ENCODE data around the gene ARSG. TPM values are rescaled to one million over a fixed set of nuclear protein-coding genes. Genes with fewer than 3 reads are reported as not detected.

Gene ARSG
- total RNA-seq, 2 experiments from 2014 or later, result 26.1 to 53.0 TPM

DNA sequence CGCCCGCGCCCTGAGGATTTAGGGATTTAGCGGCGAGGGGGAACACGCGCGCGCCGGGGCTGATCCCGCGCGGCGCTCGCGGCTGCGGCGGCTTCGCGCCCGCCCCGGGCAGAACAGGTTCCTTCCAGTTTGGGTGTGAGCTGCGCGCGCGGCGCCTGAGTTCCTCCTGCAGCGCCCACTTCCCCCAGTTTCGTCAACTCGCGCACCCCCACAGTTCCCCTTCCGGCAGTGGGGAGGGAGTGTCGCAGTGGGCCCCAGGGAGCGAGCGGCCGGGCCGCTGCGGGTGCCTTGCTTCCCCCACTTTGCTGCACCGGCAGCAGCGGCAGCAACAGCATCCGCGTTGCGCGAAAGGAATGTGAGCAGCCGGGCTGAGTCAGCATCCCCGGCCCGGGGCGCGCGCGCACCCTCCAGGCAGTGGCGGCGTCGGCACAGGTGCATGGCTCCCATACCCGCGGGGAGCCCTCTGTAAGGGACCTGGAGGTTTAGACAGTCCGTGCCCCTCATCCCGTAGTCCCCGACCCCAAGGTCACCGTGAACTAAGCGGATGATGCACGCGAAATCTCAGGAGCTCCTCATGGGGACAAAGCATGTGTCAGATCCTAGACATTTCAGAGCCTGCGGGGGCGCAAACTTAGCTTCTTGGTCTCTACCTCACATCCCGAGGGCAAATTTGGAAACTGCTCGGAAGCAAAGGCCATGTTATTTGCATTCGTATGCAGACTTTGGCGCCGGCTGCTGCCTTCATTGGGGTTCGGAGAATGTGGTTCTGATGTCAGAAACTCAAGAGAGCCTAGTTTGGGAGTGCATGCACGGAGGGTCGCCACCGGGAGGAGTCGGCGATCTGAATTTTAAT, 767 bp downstream of the ARSG start:
- TF ChIP-seq, protein P1, sequence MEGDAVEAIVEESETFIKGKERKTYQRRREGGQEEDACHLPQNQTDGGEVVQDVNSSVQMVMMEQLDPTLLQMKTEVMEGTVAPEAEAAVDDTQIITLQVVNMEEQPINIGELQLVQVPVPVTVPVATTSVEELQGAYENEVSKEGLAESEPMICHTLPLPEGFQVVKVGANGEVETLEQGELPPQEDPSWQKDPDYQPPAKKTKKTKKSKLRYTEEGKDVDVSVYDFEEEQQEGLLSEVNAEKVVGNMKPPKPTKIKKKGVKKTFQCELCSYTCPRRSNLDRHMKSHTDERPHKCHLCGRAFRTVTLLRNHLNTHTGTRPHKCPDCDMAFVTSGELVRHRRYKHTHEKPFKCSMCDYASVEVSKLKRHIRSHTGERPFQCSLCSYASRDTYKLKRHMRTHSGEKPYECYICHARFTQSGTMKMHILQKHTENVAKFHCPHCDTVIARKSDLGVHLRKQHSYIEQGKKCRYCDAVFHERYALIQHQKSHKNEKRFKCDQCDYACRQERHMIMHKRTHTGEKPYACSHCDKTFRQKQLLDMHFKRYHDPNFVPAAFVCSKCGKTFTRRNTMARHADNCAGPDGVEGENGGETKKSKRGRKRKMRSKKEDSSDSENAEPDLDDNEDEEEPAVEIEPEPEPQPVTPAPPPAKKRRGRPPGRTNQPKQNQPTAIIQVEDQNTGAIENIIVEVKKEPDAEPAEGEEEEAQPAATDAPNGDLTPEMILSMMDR (conservative IDR thresholded peaks at IDR 0.05; ENCODE audit: low read length), result peak; percentile 75
- no peak for TF ChIP-seq EZH2phosphoT487 (IDR thresholded peaks at IDR 0.05; ENCODE audit: borderline replicate concordance, low read depth, low read length)
- peak overlapping the region; percentile 85 for H3K4me3 ChIP-seq (ENCODE audit: low read depth, low read length, poor library complexity, severe bottlenecking)
- peak overlapping the region; percentile 94 for H3K27ac ChIP-seq (ENCODE audit: low read depth, low read length, poor library complexity, severe bottlenecking)
- H3K4me2 ChIP-seq (ENCODE audit: low read length), result peak overlapping the region; percentile 77
- intact Hi-C loops (cut with micrococcal nuclease; ENCODE audit: unreplicated experiment), result loop anchor here (1.0 to 5.0 kb wide), 10 partner anchors 29 to 297 kb away; no protein-coding TSS in a partner anchor
- H3K79me2 ChIP-seq (ENCODE audit: insufficient read depth, low read depth, low read length), result peaks cover 39% of the 10 kb centered on the region; the same call in 1 of the 2 replicates
- no peaks in the 10 kb centered on the region for H4K20me1 ChIP-seq (ENCODE audit: insufficient read depth, low read length)
- ChIA-PET CTCF (ENCODE audit: unreplicated experiment) (interaction anchor here (0.6 to 1.2 kb wide), 6 partner anchors 20 to 110 kb away, joined by 3 to 9 read pairs (median 3); no protein-coding TSS in a partner anchor), POLR2A (interaction anchor here (0.6 to 9.1 kb wide), 28 partner anchors 9 to 170 kb away, joined by 3 to 67 read pairs (median 3); partner anchors contain the start of genes AMZ2 and WIPI1)
- H3K9me3 ChIP-seq (ENCODE audit: low read length), result no peaks in the 10 kb centered on the region
- H3K4me1 ChIP-seq (ENCODE audit: insufficient read depth, low read length, poor library complexity, severe bottlenecking), result peaks cover 51% of the 10 kb centered on the region
- no peaks in the 10 kb centered on the region for H3K9me2 ChIP-seq (ENCODE audit: insufficient read depth, low read length)
- peak; percentile 96 for DNase-seq (ENCODE audit: low spot score)
- H2AFZ ChIP-seq (ENCODE audit: low read length), result peak overlapping the region; percentile 61; the same call in 1 of the 2 replicates
- no peaks in the 10 kb centered on the region; the same call in 1 of the 2 replicates for H3K36me3 ChIP-seq (ENCODE audit: insufficient read depth, low read length)
- no TSS peak for BruUV-seq (replicated peaks)

DNA sequence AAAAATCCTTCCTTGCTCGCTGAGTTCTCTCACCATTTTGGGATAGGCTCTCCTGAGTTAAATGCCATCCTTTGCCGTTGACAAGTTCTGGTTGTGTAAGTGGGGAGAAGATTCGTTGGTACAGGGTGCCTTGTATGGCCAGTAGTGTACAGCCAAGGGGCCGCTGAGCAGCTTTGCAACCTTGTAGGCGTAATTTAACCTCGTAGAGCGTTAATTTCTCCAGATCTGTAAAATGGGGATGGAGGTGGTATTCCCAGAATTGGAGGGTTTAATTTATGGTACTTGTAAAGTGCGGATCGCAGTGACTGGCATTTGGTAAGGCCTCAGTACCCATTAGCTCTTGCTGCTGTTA, 1.4 kb downstream of the ARSG start:
- no TSS peak for BruUV-seq (replicated peaks)
- Histone ChIP-seq H3K9me3 (ENCODE audit: low read length) (no peaks in the 10 kb centered on the region), H3K79me2 (ENCODE audit: insufficient read depth, low read depth, low read length) (peaks cover 33% of the 10 kb centered on the region; the same call in 1 of the 2 replicates), H3K9me2 (ENCODE audit: insufficient read depth, low read length) (no peaks in the 10 kb centered on the region), H2AFZ (ENCODE audit: low read length) (peak overlapping the region; percentile 61; the same call in 1 of the 2 replicates), H3K4me2 (ENCODE audit: low read length) (peak overlapping the region; percentile 77), H3K36me3 (ENCODE audit: insufficient read depth, low read length) (no peaks in the 10 kb centered on the region; the same call in 1 of the 2 replicates), H3K27ac (ENCODE audit: low read depth, low read length, poor library complexity, severe bottlenecking) (peak overlapping the region; percentile 94), H3K4me3 (ENCODE audit: low read depth, low read length, poor library complexity, severe bottlenecking) (peak overlapping the region; percentile 85), H4K20me1 (ENCODE audit: insufficient read depth, low read length) (no peaks in the 10 kb centered on the region), H3K4me1 (ENCODE audit: insufficient read depth, low read length, poor library complexity, severe bottlenecking) (peaks cover 45% of the 10 kb centered on the region)
- no peak for TF ChIP-seq EZH2phosphoT487 (IDR thresholded peaks at IDR 0.05; ENCODE audit: borderline replicate concordance, low read depth, low read length)
- TF ChIP-seq, protein P1 (conservative IDR thresholded peaks at IDR 0.05; ENCODE audit: low read length), result no peak; the same call in 1 of the 2 replicates
- no peak for DNase-seq (ENCODE audit: low spot score)
- CTCF ChIA-PET (ENCODE audit: unreplicated experiment), result interaction anchor here (0.6 to 1.2 kb wide), 6 partner anchors 20 to 111 kb away, joined by 3 to 9 read pairs (median 3); no protein-coding TSS in a partner anchor
- intact Hi-C loops (cut with micrococcal nuclease; ENCODE audit: unreplicated experiment), result loop anchor here (1.0 to 5.0 kb wide), 7 partner anchors 29 to 171 kb away; no protein-coding TSS in a partner anchor
- POLR2A ChIA-PET, result interaction anchor here (0.6 to 9.1 kb wide), 25 partner anchors 8 to 166 kb away, joined by 3 to 67 read pairs (median 4); partner anchors contain the start of genes AMZ2 and WIPI1
